GM18511 (cell line): Measurements from ENCODE around the gene GJD4.
A peak's percentile ranks its signal among the peaks of the same experiment; 100 is the strongest.

ENCODE experiments used
- ATAC-seq: cut with Tn5 transposase; IDR thresholded peaks from one replicate; pipeline ENCODE4 v1.9.1; 2021; ENCODE audit warnings: mild to moderate bottlenecking, moderate library complexity; ENCODE audit not compliant: unreplicated experiment

The GJD4 gene, protein sequence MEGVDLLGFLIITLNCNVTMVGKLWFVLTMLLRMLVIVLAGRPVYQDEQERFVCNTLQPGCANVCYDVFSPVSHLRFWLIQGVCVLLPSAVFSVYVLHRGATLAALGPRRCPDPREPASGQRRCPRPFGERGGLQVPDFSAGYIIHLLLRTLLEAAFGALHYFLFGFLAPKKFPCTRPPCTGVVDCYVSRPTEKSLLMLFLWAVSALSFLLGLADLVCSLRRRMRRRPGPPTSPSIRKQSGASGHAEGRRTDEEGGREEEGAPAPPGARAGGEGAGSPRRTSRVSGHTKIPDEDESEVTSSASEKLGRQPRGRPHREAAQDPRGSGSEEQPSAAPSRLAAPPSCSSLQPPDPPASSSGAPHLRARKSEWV

DNA sequence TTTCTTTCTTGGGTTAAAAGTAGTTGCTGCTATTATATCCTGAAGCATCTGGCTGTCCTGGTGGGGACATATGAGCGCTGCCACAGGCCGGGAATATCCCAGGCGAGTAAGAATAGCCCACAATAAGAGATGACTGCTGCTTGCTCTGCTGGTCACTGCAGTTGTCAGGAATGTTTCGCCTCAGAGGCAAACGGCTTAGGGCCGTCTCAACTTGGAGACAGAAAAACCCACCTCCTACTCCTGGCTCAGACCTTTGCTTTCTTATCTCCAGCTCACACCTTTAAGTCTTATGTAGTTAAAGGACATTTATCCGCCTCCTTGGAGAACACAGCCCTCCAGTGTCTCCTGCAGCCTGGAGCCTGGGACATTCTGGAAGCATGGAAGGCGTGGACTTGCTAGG lies at the start of gene GJD4:
Gene GJD4, plus strand, starts transcription at position 151 of the 400 bp plus-strand sequence. Its CDS starts 227 bp downstream, at position 378.
- ATAC-seq: no peak

DNA sequence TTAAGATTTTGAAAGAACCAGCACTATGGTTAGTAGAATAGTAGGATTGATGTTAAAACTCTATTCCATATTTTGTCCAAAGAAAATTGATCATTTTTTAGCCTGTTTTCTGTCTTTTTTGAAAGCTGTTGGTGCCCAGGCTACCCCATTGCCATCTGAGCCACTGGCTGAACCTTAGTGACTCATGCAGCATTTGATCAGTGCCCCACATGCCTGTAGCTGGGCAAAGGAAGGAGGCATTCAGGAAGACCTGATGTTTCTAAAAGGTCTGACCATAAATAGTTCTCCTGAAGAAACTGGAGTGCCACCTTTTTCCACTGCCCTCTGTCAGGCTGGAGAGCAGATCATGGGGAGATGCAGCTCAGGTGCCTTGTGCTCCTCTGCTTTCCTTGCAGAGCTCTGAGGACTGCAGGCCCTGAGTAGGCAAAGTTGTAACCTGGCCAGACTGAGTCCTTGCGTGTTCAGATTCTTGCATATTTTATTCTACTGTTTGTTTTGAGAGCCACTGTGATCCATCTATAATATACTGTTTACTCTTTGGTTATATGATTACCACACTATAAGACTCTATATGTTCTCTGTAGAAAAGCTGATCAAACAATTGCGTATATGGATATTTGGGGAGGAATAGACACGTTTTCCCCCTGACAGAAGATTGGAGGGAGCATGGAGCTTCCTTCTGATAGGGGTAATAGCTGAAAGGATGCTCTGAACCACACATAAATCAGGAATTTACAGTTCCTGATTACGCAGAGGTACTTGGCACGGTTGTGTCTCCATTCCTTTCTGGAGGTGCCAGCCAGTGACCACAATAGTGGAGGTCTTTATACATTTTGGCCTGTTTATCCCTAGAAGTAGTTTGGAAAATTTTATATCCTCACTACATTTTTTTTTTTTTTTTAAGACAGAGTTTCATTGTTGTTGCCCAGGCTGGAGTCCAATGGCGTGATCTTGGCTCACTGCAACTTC lies 48.9 kb upstream of the GJD4 start:
- no peak for ATAC-seq

DNA sequence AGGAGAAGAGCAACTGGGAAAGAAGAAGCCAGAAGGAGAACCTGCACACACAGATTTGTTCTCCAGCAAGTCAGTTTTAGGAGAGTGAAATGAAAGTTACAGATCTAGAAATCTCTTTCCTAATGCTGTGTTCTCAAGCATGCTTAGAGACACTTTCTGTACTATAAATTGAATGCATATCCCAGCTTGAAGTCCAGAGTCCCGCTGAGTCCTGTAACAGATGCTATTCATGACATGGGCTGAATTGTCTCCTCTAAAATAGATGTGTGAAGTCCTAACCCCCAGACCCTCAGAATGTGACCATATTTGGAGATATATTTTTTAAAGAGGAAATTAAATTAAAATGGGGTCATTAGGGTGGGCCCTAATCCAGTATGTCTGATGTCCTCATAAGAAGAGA lies 46.9 kb upstream of the GJD4 start:
- no peak for ATAC-seq

DNA sequence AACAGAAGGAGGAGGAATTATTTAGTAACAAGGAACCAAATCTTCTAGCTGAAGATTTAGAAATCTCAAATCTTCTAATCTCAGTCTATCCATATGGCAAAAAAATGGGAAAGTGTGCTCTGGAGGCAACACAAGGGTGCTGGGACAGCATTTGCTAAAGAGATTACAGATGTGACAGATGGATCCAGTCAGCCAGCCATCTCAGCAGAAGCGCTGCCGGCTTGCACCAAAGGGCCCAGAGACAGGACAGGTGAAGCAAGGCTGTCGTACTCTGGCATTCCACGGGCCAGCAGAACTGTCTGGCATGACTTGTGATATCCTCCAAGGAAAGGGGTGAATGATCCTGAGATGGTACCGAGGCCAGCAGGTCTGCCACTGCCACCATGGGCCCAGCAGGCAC lies 45.7 kb upstream of the GJD4 start:
- ATAC-seq: no peak

DNA sequence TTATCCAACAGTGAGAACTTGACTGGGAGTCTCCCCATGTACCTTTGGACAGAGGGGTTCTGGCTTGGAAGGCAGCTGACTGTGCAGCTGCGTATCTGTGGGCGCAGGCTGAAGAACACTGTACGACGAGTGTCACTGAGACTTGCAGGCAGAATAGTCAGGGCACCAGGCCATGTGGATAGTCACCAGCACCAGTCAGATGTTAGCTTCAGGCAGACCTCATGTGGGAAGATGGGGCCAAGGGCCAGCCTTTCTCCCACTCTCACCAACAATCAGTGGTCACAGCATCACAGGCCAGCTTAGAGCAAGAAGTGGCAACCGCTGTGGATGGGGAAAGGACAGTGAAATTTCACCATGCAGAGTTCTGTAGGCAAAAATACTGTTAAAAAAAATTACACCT lies 43.4 kb upstream of the GJD4 start:
- no peak for ATAC-seq

DNA sequence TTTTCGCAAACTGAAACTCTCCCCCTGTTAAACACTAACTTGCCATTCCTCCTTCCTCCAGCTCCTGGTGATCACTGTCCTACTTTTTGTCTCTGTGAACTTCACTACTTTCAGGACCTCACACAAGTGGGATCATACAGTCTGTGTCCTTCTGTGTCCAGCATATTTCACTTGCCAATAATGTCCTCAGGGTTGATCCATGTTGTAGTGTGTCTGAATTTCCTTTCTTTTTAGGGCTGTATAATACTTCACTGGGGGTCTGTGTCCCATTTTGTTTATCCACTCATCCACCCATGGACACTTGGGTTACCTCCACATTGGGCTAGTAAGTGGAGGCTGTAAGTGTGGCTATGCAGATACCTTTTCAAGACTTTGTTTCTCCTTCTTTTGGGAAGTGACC lies 42.7 kb upstream of the GJD4 start:
- no peak for ATAC-seq

DNA sequence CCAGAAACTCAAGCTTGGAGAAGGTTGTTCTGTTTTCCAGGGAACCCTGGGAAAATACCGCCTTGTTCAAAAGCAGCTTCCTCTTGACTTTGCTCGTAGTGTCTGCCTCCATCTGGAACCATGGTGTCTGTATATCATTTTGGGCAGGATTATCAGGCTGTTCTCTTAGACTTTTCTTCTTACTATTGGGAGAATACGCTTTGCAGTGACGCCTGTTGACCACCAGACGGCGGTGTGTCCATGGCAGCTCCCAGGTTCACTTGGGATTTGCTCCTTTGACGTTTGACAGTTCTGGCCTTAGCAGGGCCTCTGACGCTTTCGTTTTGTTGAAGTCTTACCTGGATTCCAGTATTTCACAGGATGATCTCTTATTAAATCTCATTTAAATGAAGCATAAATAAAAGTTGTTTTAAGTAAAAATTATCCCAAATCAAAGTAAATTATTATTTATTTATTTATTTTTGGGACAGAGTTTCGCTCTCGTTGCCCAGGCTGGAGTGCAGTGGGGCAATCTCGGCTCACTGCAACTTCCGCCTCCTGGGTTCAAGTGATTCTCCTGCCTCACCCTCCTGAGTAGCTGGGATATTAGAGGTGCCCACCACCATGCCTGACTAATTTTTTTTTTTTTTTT lies 41.8 kb upstream of the GJD4 start:
- ATAC-seq: no peak

DNA sequence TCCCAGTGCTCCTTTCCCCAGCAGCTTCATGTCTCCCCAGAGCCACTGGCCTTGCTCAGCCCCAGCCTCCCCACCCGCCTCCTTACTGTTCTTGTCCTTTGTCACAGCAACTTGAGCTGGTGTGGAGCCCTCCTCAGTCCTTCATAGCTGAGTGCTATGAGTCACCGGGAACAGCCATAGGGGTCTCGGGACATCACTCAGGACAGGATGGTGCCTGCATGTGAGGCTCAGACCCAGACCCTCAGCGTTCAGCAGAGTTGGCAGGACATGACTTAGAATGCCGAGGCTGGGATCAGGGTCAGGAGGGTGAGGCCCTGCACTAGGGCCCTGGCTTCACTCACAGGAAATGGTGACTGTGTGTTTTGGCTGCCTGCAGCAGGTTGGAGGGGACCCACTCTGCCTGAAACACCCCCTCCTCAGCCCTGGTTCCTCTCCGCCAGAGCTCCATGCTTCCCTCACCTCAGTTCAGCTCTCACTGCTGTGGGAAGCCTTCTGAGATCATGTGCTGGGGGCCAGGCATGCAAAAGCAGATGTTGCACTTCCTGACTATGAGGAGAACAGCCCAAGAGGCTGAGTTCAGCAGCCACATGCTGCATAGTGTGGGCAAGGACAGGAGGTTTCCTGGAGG lies 40.7 kb upstream of the GJD4 start:
- peak; percentile 88 for ATAC-seq

DNA sequence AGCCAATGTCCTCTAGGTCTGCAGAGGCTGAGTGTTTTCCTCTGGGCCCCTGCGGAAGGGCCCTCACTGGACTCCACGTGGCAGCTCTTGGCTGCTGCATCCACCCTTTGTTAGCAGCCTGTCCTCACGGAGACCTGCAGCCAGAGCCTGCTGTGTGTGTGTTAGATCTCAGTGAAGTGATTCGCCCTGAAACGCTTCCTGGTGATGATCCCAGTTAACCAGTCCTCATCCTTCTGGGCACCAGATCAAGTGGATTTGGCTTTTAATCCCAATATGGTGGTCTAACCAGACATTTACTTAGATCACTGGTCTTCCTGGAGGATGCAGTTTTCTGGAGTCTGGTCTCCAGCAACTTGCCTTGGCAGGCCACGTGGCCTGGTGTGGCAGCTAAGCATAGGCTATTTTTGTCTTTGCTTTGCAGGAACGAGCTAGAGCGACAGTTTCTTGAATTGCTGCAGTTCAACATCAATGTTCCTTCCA lies 39.5 kb upstream of the GJD4 start:
- no peak for ATAC-seq

DNA sequence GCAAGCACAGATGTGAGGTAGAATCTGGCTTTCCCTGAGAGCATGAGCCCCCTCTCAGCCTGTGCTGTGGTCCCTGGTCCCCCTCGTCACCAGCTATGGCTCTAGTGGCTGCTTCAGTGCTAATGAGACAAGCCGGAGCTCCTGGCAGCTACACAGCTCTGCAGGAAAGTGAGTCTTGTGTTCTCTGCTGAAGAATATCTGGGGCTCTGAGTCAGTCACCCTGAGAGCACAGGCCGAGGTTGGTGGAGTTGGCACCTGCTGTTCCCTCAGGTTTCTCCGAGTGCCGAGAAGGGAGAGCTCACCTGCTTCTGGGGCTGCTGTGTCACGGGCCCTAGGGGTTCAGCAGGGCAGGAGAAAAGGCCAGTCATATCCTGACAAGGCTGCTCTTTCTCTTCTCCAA lies 37.2 kb upstream of the GJD4 start:
- ATAC-seq: no peak

DNA sequence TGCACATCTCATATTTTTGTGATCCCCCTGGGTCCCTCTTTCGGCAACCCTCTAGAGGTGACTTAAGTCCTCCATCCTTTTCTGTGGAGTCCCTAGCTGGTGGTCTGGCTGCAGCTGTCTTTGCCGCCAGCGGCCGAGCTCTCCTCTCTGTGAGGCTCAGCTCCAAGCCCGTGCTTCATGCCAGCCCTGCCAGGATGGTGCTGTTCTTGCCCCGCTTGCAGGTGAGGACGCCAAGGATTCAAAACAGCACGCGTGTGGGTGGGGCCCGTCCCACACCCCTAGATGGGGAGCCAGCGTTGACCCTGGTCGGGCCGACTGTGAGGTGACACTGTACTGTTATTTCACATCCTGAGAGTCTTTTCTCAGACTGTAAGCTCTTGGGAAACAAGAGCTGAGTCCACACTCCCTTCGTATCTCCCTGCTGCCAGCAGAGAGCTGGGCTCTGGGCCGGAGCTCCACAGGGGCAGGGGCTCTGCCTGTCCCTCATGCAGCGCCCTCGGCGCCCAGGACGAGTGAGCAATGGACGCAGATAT lies 36.6 kb upstream of the GJD4 start:
- ATAC-seq: no peak

DNA sequence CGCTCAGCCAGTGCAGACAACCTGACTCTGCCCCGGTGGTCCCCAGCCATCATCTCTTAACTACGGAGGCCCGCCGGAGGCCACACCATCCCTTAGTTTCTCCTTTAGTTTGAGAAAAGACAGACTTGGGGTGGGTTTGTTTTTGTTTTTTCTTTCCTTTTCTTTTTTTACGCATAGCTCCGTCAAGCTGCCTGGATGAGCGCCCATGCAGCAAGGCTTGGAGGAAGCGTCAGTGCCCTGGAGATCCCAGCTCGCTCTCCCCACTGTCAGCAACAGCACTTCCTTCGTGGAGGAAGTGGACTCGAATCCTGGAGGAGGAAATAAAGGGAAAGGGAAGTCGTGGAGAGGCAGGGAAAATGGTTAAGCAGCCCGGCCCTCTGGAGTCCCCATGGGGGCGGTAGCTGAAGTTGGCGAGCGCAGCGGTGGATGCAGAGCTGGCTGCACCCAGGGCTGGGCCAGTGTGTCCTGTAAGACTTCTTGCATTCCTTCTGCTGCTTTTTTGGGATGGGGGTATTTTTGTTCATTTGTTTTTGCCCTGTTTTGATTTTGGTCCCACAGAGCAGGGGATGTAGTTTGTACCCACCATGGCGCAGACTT lies 35.9 kb upstream of the GJD4 start:
- ATAC-seq: no peak

DNA sequence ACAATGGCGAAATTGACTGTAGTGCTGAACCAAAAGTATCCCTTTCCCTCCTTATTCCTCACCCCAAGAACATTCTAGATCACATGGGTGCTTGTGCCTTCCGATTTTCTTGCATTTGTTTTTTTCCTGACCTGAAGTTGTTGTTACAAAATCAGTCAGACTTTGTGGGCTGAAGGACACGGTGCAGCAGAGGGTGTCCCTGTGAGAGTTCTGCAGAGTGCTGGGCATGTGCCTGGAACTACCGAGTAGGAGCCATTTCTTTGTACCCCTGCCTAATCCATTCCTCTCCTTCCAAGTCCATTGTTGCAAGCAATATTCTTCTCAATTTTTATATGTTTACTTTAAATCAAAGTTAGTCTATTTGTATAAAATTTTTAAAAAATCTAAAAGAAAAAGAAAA lies 35.3 kb upstream of the GJD4 start:
- ATAC-seq: no peak

DNA sequence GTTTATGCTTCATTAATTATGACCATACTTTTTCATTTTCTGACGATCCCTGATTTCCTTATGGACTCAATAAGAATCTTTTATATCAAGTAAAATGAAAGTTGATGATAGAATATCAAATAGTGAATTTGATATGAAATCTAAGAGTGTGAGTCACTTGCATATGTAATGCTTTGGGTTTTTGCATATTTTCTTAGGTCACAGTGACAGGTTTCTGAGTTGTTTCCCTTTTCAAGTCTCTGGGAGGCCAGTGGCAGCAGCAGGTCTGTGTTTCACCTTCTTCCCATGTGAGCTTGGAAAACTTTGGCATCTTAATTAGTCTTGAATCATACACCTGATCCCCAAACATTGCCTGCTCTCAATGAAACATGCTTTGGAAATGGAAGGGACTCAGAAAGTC lies 34.7 kb upstream of the GJD4 start:
- ATAC-seq: no peak

DNA sequence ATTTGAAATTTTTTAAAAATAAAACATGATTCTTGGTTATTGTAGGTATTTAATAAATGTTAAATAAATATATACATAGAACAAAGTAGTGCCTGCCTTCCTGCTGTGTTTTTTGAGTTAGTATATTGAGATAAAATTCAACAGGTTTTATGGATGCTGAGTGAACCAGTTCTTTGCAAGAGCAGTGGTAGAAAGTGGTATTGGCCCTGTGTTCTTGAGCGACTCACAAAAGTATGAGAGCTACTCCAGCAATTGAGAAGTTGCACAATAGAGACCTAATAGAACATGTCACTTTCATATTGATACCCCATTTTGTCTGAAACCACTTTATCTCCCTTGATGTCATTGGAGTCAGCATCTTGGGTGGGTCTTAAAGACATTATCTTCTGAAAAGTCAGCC lies 32.6 kb upstream of the GJD4 start:
- ATAC-seq: no peak

DNA sequence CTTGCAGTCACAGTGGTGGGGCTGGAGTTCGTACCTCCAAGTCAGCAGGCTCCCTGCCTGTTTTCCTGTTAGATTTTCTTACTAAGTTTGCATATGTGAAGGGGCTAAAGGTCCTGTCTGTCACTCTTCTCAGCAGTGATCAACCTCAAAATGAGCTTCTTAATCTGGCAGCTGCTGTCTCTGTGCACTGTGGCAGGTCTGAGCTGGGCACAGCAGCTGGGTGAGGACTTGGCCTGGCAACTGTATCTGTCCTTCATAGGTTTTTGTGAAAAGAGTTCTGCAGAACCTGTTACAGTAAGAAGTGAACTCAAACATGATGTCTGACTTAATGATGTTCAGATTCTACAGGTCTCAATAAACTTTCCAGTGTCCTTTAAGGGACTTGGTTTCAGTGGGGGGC lies 31.3 kb upstream of the GJD4 start:
- ATAC-seq: no peak

DNA sequence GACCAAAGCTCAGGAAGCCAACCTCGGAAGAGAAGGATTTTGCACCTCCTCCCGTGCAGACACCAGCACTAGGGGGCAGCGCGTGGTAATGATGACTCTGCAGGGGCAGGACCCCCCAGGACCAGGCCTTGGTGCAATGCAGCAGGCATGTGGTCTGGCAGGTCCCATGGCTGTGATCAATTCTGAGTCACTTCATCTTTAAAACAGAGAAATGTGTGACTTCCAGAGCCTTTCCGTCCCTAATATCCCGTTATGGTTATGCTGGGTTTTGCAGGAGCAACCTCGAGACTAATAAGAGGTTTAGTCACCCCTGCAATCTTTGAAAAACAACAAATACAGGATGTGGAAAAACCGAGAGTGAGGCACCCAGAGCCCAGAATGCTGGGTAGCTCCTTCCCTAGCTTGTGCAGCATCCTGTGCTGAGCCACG lies 30.2 kb upstream of the GJD4 start:
- ATAC-seq: no peak

DNA sequence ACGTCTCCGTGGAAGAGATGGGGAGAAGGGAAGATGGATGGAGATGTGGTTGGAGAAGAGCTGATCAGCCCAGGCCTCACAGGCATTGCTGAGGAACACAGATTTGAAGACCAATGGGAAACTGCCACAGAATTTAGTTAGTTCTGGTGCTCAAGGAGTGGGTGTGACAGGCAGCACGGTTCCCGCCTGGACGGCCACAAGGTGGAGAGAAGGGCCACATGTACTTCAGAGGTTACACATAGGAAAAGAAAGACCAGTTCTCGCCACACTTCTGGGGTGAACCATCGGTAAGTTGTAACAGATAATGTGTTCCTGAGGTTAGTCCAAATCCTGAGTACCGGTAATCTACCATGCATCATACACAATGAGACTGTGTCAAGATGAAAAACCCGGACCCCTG lies 29.5 kb upstream of the GJD4 start:
- no peak for ATAC-seq

DNA sequence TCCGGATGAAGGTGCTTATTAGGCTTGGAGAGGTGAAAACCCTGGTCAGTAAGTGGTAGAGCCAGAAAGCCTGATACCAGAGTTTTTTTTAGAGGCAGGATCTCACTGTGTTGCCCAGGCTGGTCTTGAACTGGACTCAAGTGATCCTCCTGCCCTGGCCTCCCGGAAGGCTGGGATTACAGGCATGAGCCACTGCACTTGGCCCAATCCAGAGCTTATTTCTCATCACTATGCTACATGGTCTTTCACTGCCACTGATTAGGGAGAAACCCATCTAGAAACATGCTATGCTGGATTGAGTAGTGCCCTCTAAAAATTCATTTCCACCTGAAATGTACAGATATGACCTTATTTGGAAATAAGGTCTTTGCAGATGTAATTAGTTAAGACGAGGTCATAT lies 28.4 kb upstream of the GJD4 start:
- ATAC-seq: no peak

DNA sequence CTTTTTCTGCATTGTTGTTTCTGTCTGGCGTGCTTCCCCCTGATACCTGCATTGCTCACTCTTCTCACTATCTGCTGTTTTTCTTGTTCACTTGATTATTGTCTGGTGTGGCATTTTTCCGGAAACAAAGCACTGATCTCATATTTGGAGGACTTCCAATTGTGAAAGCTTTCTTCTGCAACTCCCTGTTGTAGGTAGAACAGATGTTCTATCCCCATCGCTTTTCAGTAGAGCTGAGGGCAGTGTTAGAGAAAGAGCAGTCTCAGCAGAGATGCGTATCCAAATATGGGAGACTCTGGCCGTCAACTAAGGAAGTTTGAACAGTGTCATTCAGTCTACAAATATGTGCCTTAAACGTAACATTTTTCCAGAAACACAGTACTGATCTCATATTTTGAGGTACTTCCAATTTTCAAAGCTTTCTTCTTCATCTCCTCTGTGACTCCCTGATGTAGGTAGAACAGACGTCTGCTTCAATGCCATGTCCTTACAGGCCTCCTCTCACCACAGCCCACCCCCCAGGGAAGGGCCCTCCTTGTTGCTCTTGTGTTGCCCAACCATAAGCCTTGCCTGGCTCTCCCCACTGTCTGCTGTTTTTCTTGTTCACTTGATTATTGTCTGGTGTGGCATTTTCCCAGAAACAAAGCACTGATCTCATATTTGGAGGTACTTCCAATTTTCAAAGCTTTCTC lies 27.1 kb upstream of the GJD4 start:
- no peak for ATAC-seq
